Stimulated activated CD4-positive, alpha-beta T cell treated with anti-CD3 and anti-CD28 coated beads, Interleukin-15, amount 100 ng/mL, for 1 hour (primary cell): ENCODE measurements around the gene AOC3.
"Not testable (repeated sequence)": the region's sequence is repeated elsewhere in the genome, so short reads cannot be mapped to it uniquely, and the experiment has no call there.

Experiments
- DNase-seq, 2 donors: peaks; one replicate each; pipeline ENCODE4 v3.0.0-alpha.2; 2020; ENCODE audit warnings: low read depth in 1 of 2, low spot score in 1 of 2

The AOC3 gene

GRCh38 chr17:42843358-42843934 is 7.6 kb upstream of the AOC3 start:
- DNase-seq = no peak

GRCh38 chr17:42844271-42844670 is 6.7 kb upstream of the AOC3 start, which contains the start of gene AOC2:
Gene AOC2 (plus strand): TSS chr17:42844580. CDS start chr17:42844627, 47 bp downstream.
- no peak for DNase-seq

GRCh38 chr17:42844761-42845555 is 6.0 kb upstream of the AOC3 start:
- no peak for DNase-seq

GRCh38 chr17:42845556-42845917 is 5.5 kb upstream of the AOC3 start:
- no peak for DNase-seq

GRCh38 chr17:42845918-42846593 is 4.9 kb upstream of the AOC3 start:
- no peak for DNase-seq

GRCh38 chr17:42846594-42847280 is 4.3 kb upstream of the AOC3 start:
- DNase-seq = no peak

GRCh38 chr17:42848093-42848492 is 2.9 kb upstream of the AOC3 start:
- no peak for DNase-seq

GRCh38 chr17:42849031-42849430 is 2.0 kb upstream of the AOC3 start:
- DNase-seq = no peak

GRCh38 chr17:42849451-42850181 is 1.4 kb upstream of the AOC3 start:
- DNase-seq = no peak

- DNase-seq = not testable (repeated sequence)
Observed at GRCh38 chr17:42851371-42852240, 607 bp downstream of the AOC3 start.

- no peak for DNase-seq
Observed at GRCh38 chr17:42852351-42852750, 1.4 kb downstream of the AOC3 start.

GRCh38 chr17:42853004-42853403 is 2.0 kb downstream of the AOC3 start:
- DNase-seq = no peak

- DNase-seq = no peak
Observed at GRCh38 chr17:42853597-42853967, 2.6 kb downstream of the AOC3 start.

GRCh38 chr17:42853968-42854790 is 3.2 kb downstream of the AOC3 start:
- no peak for DNase-seq

GRCh38 chr17:42855048-42855596 is 4.1 kb downstream of the AOC3 start:
- no peak for DNase-seq

- DNase-seq = not testable (repeated sequence)
Observed at GRCh38 chr17:42856093-42856492, 5.1 kb downstream of the AOC3 start.

- DNase-seq = not testable (repeated sequence)
Observed at GRCh38 chr17:42856516-42856915, 5.5 kb downstream of the AOC3 start.

- no peak for DNase-seq
Observed at GRCh38 chr17:42857389-42857788, 6.4 kb downstream of the AOC3 start.

- DNase-seq = no peak
Observed at GRCh38 chr17:42865638-42866094, 14.7 kb downstream of the AOC3 start.
